Neural progenitor cell (in vitro differentiated cells): Measurements from ENCODE around the gene RSAD2.

Source experiments
- CTCF ChIP-seq: fragments of 200-600 bp; sonication (generic); IDR thresholded peaks from 2 replicates; pipeline ENCODE4 v1.5.1; 2017; ENCODE audit warnings: antibody characterized with exemption, mild to moderate bottlenecking
- EZH2 ChIP-seq: fragments of 200-600 bp; sonication (generic); IDR thresholded peaks from 2 replicates; pipeline ENCODE4 v1.6.1; 2017; ENCODE audit warnings: antibody characterized with exemption, mild to moderate bottlenecking, moderate library complexity
- EZH2phosphoT487 ChIP-seq: fragments of 200-600 bp; sonication (generic); IDR thresholded peaks from 2 replicates; pipeline ENCODE4 v1.6.1; 2017; ENCODE audit warnings: antibody characterized with exemption

GRCh38 chr2:6915399-6915798, 37.8 kb downstream of the RSAD2 start:
- TF ChIP-seq EZH2phosphoT487 (no peak), CTCF (no peak), EZH2 (no peak)
